GM23248 (cell line): ENCODE results near the gene BLOC1S6. TPM values are rescaled to one million over a fixed set of nuclear protein-coding genes. Genes with fewer than 3 reads are reported as not detected.

Source experiments
- DNase-seq: peaks from one replicate; pipeline ENCODE4 v3.0.0-alpha.2; 2015
- H2AFZ ChIP-seq: fragments of 200-600 bp; sonication (generic); 2 replicates; pipeline ENCODE4 v1.6.1; 2016; ENCODE audit warnings: antibody characterized with exemption
- H3F3A ChIP-seq: fragments of 200-600 bp; sonication (generic); 2 replicates; pipeline ENCODE4 v1.6.1; 2016; ENCODE audit warnings: mild to moderate bottlenecking, antibody characterized with exemption, mixed run types; ENCODE audit not compliant: insufficient read depth
- H3K27ac ChIP-seq: fragments of 200-600 bp; sonication (generic); 2 replicates; pipeline ENCODE4 v1.5.1; 2016; ENCODE audit warnings: mild to moderate bottlenecking
- H3K27me3 ChIP-seq: fragments of 200-600 bp; sonication (generic); replicated peaks from 2 replicates; pipeline ENCODE4 v1.6.1; 2016; ENCODE audit warnings: mild to moderate bottlenecking; ENCODE audit not compliant: insufficient read depth
- H3K36me3 ChIP-seq: fragments of 200-600 bp; sonication (generic); 2 replicates; pipeline ENCODE4 v1.6.1; 2016; ENCODE audit warnings: low read depth, mild to moderate bottlenecking
- H3K4me1 ChIP-seq: fragments of 200-600 bp; sonication (generic); 2 replicates; pipeline ENCODE4 v1.6.1; 2016; ENCODE audit warnings: mild to moderate bottlenecking; ENCODE audit not compliant: insufficient read depth
- H3K4me2 ChIP-seq: fragments of 200-600 bp; sonication (generic); one replicate; pipeline ENCODE4 v1.6.1; 2016; ENCODE audit warnings: mild to moderate bottlenecking; ENCODE audit not compliant: unreplicated experiment
- H3K4me3 ChIP-seq: fragments of 200-600 bp; sonication (generic); 2 replicates; pipeline ENCODE4 v1.5.1; 2016; ENCODE audit warnings: mild to moderate bottlenecking
- H3K79me2 ChIP-seq: fragments of 200-600 bp; sonication (generic); 2 replicates; pipeline ENCODE4 v1.6.1; 2016; ENCODE audit warnings: mild to moderate bottlenecking; ENCODE audit not compliant: insufficient read depth
- H3K9ac ChIP-seq: fragments of 200-600 bp; sonication (generic); 2 replicates; pipeline ENCODE4 v1.6.1; 2016; ENCODE audit warnings: mild to moderate bottlenecking
- H3K9me2 ChIP-seq: fragments of 200-600 bp; sonication (generic); 2 replicates; pipeline ENCODE4 v1.6.1; 2016; ENCODE audit warnings: mixed run types, mild to moderate bottlenecking, moderate library complexity; ENCODE audit not compliant: insufficient read depth
- H3K9me3 ChIP-seq: fragments of 200-600 bp; sonication (generic); one replicate; pipeline ENCODE4 v1.6.1; 2017; ENCODE audit warnings: low read depth
- H4K20me1 ChIP-seq: fragments of 200-600 bp; sonication (generic); 2 replicates; pipeline ENCODE4 v1.6.0; 2016; ENCODE audit not compliant: insufficient read depth
- EZH2 ChIP-seq: fragments of 200-600 bp; sonication (generic); IDR thresholded peaks from 2 replicates; pipeline ENCODE4 v1.6.1; 2018; ENCODE audit warnings: antibody characterized with exemption, mild to moderate bottlenecking; ENCODE audit not compliant: insufficient read depth, poor library complexity, severe bottlenecking
- EZH2phosphoT487 ChIP-seq: fragments of 200-600 bp; sonication (generic); IDR thresholded peaks from 2 replicates; pipeline ENCODE4 v1.6.1; 2018; ENCODE audit warnings: antibody characterized with exemption, moderate library complexity, mild to moderate bottlenecking, low read depth; ENCODE audit not compliant: insufficient read depth
- WGBS, 2 experiments: methylation state at CpG; one replicate each; pipeline ENCODE4 v1.1.6; 2015 to 2017; ENCODE audit warnings: low lambda C conversion rate in 2 of 2, low coverage in 1 of 2; ENCODE audit errors: missing lambda C conversion rate in 2 of 2; 5-methylcytosine and 5-hydroxymethylcytosine counted together
- in situ Hi-C: fragments of 300-500 bp; cut with MboI; formaldehyde crosslinking; loops from 2 replicates; pipeline ENCODE4 v1.15.0; 2020
- polyA plus RNA-seq: library from polyadenylated mRNA; unstranded; fragments of >200 nt; fragmentation: Nextera tagmentation; extraction: Ambion mirVana; gene quantifications from 2 replicates; pipeline ENCODE4 v1.2.1, GENCODE V29; 2016
- total RNA-seq: library from RNA; depleted of rRNA; stranded (reverse); fragments of >200 nt; shearing (Covaris generic); gene quantifications from 2 replicates; pipeline ENCODE4 v1.2.3, GENCODE V29; 2014

BLOC1S6 gene
- total and polyA plus RNA-seq, 2 experiments from 2014 or later, result 46.3 to 79.4 TPM

- Histone ChIP-seq H2AFZ (no peak overlapping the region), H3F3A (peaks cover 37% of the 10 kb centered on the region), H3K36me3 (no peaks in the 10 kb centered on the region), H3K9me2 (no peaks in the 10 kb centered on the region), H3K79me2 (peaks cover 17% of the 10 kb centered on the region; the same call in 1 of the 2 replicates), H4K20me1 (no peaks in the 10 kb centered on the region), H3K4me2 (peak overlapping the region; percentile 72), H3K4me3 (peak overlapping the region; percentile 83), H3K9ac (peak overlapping the region; percentile 79; the same call in 1 of the 2 replicates), H3K27me3 (no peaks in the 10 kb centered on the region), H3K4me1 (peaks cover 42% of the 10 kb centered on the region), H3K27ac (no peak overlapping the region), H3K9me3 (no peaks in the 10 kb centered on the region)
- DNase-seq, result no peak
- in situ Hi-C loops, result no loop called here
- TF ChIP-seq EZH2 (no peak), EZH2phosphoT487 (no peak)
- WGBS, 2 experiments, result 62 to 63% methylated on average over 17 of the region's 17 CpGs
These were observed 48.6 kb downstream of the BLOC1S6 start for GRCh38 chr15:45635763-45636292.

- Histone ChIP-seq H3K4me3 (peak overlapping the region; percentile 51), H3K4me1 (peaks cover 45% of the 10 kb centered on the region), H3K79me2 (peaks cover 17% of the 10 kb centered on the region; the same call in 1 of the 2 replicates), H3K9ac (peak overlapping the region; percentile 73), H3F3A (peaks cover 44% of the 10 kb centered on the region), H3K27me3 (no peaks in the 10 kb centered on the region), H3K4me2 (peak overlapping the region; percentile 83), H3K36me3 (no peaks in the 10 kb centered on the region), H4K20me1 (0 out of 2 replicates have a peak, but pooled peaks cover 4% of the 10 kb centered on the region), H3K9me2 (no peaks in the 10 kb centered on the region), H3K9me3 (no peaks in the 10 kb centered on the region), H3K27ac (peak overlapping the region; percentile 92), H2AFZ (peak overlapping the region; percentile 67)
- no peak for TF ChIP-seq EZH2
- TF ChIP-seq EZH2phosphoT487, result no peak
- DNase-seq, result no peak
- WGBS, 2 experiments, result 100% methylated on average over 1 of the region's 1 CpG
- in situ Hi-C loops, result no loop called here
These were observed 50.0 kb downstream of the BLOC1S6 start for GRCh38 chr15:45637141-45637540.

- peaks cover 17% of the 10 kb centered on the region; the same call in 1 of the 2 replicates for H3K79me2 ChIP-seq
These were observed 50.4 kb downstream of the BLOC1S6 start for GRCh38 chr15:45637552-45638033.

GRCh38 chr15:45640616-45641015 is 53.4 kb downstream of the BLOC1S6 start:
- in situ Hi-C loops, result no loop called here
- Histone ChIP-seq H2AFZ (no peak overlapping the region), H3K36me3 (no peaks in the 10 kb centered on the region), H3K4me3 (peak overlapping the region; percentile 19; the same call in 1 of the 2 replicates), H3K9ac (peak overlapping the region; percentile 55), H3K27me3 (no peaks in the 10 kb centered on the region), H3K79me2 (peaks cover 22% of the 10 kb centered on the region; the same call in 1 of the 2 replicates), H3K4me2 (peak overlapping the region; percentile 75), H3K4me1 (peaks cover 58% of the 10 kb centered on the region), H4K20me1 (0 out of 2 replicates have a peak, but pooled peaks cover 4% of the 10 kb centered on the region), H3F3A (peaks cover 64% of the 10 kb centered on the region), H3K9me2 (no peaks in the 10 kb centered on the region), H3K27ac (peak overlapping the region; percentile 90), H3K9me3 (no peaks in the 10 kb centered on the region)
- DNase-seq, result peak; percentile 95
- TF ChIP-seq EZH2phosphoT487 (no peak), EZH2 (no peak)
- WGBS, 2 experiments, result 15 to 17% methylated on average over 2 of the region's 2 CpGs

More at GRCh38 chr15:45637552-45638033, 50.4 kb downstream of the BLOC1S6 start:
- H3K9ac ChIP-seq, result peak overlapping the region; percentile 73
- H4K20me1 ChIP-seq, result 0 out of 2 replicates have a peak, but pooled peaks cover 4% of the 10 kb centered on the region
- no peaks in the 10 kb centered on the region for H3K9me2 ChIP-seq
- H3K27me3 ChIP-seq, result no peaks in the 10 kb centered on the region
- no peaks in the 10 kb centered on the region for H3K9me3 ChIP-seq
- peak overlapping the region; percentile 83 for H3K4me2 ChIP-seq
- DNase-seq, result peak; percentile 85
- H2AFZ ChIP-seq, result peak overlapping the region; percentile 67
- TF ChIP-seq EZH2phosphoT487 (no peak), EZH2 (no peak)
- peak overlapping the region; percentile 92 for H3K27ac ChIP-seq
- in situ Hi-C loops, result no loop called here
- peak overlapping the region; percentile 51 for H3K4me3 ChIP-seq
- H3F3A ChIP-seq, result peaks cover 49% of the 10 kb centered on the region
- WGBS, 2 experiments, result 2% methylated on average over 6 of the region's 6 CpGs
- H3K36me3 ChIP-seq, result no peaks in the 10 kb centered on the region
- H3K4me1 ChIP-seq, result peaks cover 50% of the 10 kb centered on the region
